K562 (cell line): ENCODE data around the gene MYO3B. TPM values are rescaled to one million over a fixed set of nuclear protein-coding genes. Genes with fewer than 3 reads are reported as not detected.

Experiments used
- ATF1 ChIP-seq, 2 experiments: fragments of 450-650 bp in 1 of 2; IDR thresholded peaks; 2 replicates each; pipeline ENCODE4 v1.6.1; 2016; ENCODE audit warnings: missing compliant biosample characterization in 1 of 2, missing genetic modification characterization in 1 of 2
- BRD4 ChIP-seq: fragments of 200-600 bp; sonication (generic); IDR thresholded peaks from 2 replicates; pipeline ENCODE4 v1.6.1; 2017; ENCODE audit warnings: inconsistent platforms
- C11orf30 ChIP-seq: fragments of 450-650 bp; IDR thresholded peaks from 2 replicates; pipeline ENCODE4 v1.6.1; 2016; ENCODE audit warnings: low read depth, mild to moderate bottlenecking
- CREB1 ChIP-seq, 2 experiments: sonication (generic) in 1 of 2; formaldehyde crosslinking in 1 of 2; IDR thresholded peaks; 2 replicates each; pipeline versions ENCODE4 v1.6.1 to v1.8.0; 2012 to 2022; ENCODE audit warnings: inconsistent platforms in 1 of 2, mild to moderate bottlenecking in 1 of 2, missing genetic modification reagents in 1 of 2, moderate library complexity in 1 of 2
- EZH2 ChIP-seq: IDR thresholded peaks from 2 replicates; pipeline ENCODE4 v1.6.1; 2012; ENCODE audit warnings: low read depth, mild to moderate bottlenecking, inconsistent platforms, low read length, borderline replicate concordance
- RCOR1 ChIP-seq, 2 experiments: IDR thresholded peaks; 2 replicates each; pipeline ENCODE4 v1.6.1; 2012; ENCODE audit warnings: low read depth in 2 of 2, low read length in 2 of 2, borderline replicate concordance in 1 of 2, improper control_type of control experiment in 1 of 2
- SREBF1 ChIP-seq: fragments of 150-350 bp; IDR thresholded peaks from 2 replicates; pipeline ENCODE4 v1.6.1; 2014; ENCODE audit warnings: antibody characterized with exemption, low read depth, low read length, borderline replicate concordance
- TCF7L2 ChIP-seq: fragments of 150-350 bp; IDR thresholded peaks from 2 replicates; pipeline ENCODE4 v1.6.1; 2016; ENCODE audit warnings: low read depth, mild to moderate bottlenecking, low read length, moderate library complexity
- ZNF224 ChIP-seq: sonication (generic); formaldehyde crosslinking; IDR thresholded peaks from 2 replicates; pipeline ENCODE4 v1.8.0; 2022; ENCODE audit warnings: mild to moderate bottlenecking, missing genetic modification reagents
- ZNF324 ChIP-seq: fragments of 250-450 bp; sonication (Bioruptor Pico); IDR thresholded peaks from 2 replicates; pipeline ENCODE4 v1.4.0; 2020; ENCODE audit warnings: mild to moderate bottlenecking
- ZNF384 ChIP-seq: IDR thresholded peaks from 2 replicates; pipeline ENCODE4 v1.6.1; 2012; ENCODE audit warnings: low read depth, low read length, improper control_type of control experiment
- polyA plus RNA-seq, 8 experiments: library from polyadenylated mRNA; depleted of rRNA in 4 of 8; stranded (reverse) in 5 of 8; unstranded in 3 of 8; fragments of >200 nt; fragmentation: Nextera tagmentation in 2 of 8; fragmentation: Illumina TruSeq in 1 of 8; extraction: Ambion mirVana in 2 of 8; extraction: Trizol in 1 of 8; gene quantifications; 2 replicates each; pipeline versions ENCODE4 v1.2.1 to v1.2.3, GENCODE V29; 2011 to 2014; ENCODE audit warnings: inconsistent platforms in 1 of 8, missing spikeins in 1 of 8
- total RNA-seq, 7 experiments: library from RNA; depleted of rRNA in 6 of 7; stranded (reverse); fragments of >200 nt in 6 of 7; fragmentation: Illumina TruSeq in 2 of 7; extraction: Trizol in 2 of 7; gene quantifications; 2 replicates each; pipeline versions ENCODE4 v1.2.1 to v1.2.3, GENCODE V29; 2011 to 2021; ENCODE audit warnings: low replicate concordance in 1 of 7
- TF ChIP-seq, protein P1 (sequence below), 2 experiments: IDR thresholded peaks in 1 of 2; conservative IDR thresholded peaks in 1 of 2; 2 replicates each; pipeline ENCODE4 v1.6.1; 2016; ENCODE audit warnings: low read depth in 2 of 2, mild to moderate bottlenecking in 1 of 2, missing compliant biosample characterization in 1 of 2, missing genetic modification characterization in 1 of 2, moderate library complexity in 1 of 2
- TF ChIP-seq, protein P2 (sequence below): fragments of 250-450 bp; sonication (Bioruptor Pico); IDR thresholded peaks from 2 replicates; pipeline ENCODE4 v1.4.0; 2020; ENCODE audit warnings: mild to moderate bottlenecking, moderate library complexity
- TF ChIP-seq, protein P3 (sequence below): fragments of 450-650 bp; IDR thresholded peaks from 2 replicates; pipeline ENCODE4 v1.7.1; 2018; ENCODE audit warnings: mild to moderate bottlenecking, low read depth; ENCODE audit not compliant: partially characterized antibody

Gene MYO3B
- total and polyA plus RNA-seq, 9 of the 15 experiments (the other 6 are each of a cell fraction or from before 2014, with no cell fraction given), result 2.7 to 6.5 (median 3.6) TPM

DNA sequence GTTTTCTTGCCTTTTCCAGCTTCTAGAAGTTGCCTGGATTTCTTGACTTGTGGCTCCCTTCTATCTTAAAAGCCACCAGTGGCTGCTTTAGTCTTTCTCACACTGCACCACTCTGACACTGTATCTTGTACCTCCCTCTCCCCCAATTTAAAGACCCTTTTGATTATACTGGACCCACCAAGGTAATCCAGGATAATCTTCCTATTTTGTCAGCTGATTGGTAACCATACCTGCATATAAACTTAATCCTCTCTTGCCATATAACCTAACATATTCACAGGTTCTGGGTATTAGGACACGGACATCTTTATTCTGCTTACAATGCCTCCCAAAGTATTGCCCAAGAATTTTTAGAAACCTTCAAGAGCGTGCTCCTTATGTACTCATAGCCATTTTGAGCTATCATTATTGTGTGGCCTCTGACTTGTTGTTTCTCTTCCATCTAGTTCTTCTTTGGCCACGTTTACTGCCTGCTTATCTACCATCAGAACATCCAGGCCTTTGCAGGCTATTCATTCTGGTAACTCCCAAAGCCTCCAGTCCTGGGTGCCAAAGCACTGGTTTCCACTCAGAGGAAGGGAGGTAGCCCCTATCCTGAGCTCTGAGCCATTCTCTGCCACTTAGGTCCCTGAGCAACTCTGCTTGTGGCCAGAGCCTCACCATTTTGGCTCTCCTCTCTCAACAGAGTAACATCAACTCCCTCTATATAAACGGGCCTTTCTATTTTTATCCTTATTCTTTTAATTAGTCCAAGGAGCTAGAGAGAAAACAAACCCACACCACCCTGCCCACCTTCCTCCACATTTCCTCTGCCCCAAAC, 70.8 kb downstream of the MYO3B start (continued):
- TF ChIP-seq, protein P1, sequence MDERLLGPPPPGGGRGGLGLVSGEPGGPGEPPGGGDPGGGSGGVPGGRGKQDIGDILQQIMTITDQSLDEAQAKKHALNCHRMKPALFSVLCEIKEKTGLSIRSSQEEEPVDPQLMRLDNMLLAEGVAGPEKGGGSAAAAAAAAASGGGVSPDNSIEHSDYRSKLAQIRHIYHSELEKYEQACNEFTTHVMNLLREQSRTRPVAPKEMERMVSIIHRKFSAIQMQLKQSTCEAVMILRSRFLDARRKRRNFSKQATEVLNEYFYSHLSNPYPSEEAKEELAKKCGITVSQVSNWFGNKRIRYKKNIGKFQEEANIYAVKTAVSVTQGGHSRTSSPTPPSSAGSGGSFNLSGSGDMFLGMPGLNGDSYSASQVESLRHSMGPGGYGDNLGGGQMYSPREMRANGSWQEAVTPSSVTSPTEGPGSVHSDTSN (CRISPR knock-in tag; IDR thresholded peaks at IDR 0.05; ENCODE audit: low read depth), result no peak
- TF ChIP-seq, protein P1 (tag; conservative IDR thresholded peaks at IDR 0.05; ENCODE audit: low read depth), result 0 out of 2 replicates have a peak, but pooled peaks have one; percentile 17
- TF ChIP-seq C11orf30, result no peak
- peak in 1 of 2 experiments; percentile 74; a peak in 2 of 4 replicates for TF ChIP-seq RCOR1 (IDR thresholded peaks at IDR 0.05; ENCODE audit: borderline replicate concordance in 1 of 2, low read depth in 2 of 2, low read length in 2 of 2)
- peak; percentile 64; the same call in 1 of the 2 replicates for TF ChIP-seq BRD4
- TF ChIP-seq, protein P2, sequence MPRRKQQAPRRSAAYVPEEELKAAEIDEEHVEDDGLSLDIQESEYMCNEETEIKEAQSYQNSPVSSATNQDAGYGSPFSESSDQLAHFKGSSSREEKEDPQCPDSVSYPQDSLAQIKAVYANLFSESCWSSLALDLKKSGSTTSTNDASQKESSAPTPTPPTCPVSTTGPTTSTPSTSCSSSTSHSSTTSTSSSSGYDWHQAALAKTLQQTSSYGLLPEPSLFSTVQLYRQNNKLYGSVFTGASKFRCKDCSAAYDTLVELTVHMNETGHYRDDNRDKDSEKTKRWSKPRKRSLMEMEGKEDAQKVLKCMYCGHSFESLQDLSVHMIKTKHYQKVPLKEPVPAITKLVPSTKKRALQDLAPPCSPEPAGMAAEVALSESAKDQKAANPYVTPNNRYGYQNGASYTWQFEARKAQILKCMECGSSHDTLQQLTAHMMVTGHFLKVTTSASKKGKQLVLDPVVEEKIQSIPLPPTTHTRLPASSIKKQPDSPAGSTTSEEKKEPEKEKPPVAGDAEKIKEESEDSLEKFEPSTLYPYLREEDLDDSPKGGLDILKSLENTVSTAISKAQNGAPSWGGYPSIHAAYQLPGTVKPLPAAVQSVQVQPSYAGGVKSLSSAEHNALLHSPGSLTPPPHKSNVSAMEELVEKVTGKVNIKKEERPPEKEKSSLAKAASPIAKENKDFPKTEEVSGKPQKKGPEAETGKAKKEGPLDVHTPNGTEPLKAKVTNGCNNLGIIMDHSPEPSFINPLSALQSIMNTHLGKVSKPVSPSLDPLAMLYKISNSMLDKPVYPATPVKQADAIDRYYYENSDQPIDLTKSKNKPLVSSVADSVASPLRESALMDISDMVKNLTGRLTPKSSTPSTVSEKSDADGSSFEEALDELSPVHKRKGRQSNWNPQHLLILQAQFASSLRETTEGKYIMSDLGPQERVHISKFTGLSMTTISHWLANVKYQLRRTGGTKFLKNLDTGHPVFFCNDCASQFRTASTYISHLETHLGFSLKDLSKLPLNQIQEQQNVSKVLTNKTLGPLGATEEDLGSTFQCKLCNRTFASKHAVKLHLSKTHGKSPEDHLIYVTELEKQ, result peak; percentile 80
- no peak for TF ChIP-seq ZNF224
- no peak for TF ChIP-seq TCF7L2
- TF ChIP-seq, protein P3, sequence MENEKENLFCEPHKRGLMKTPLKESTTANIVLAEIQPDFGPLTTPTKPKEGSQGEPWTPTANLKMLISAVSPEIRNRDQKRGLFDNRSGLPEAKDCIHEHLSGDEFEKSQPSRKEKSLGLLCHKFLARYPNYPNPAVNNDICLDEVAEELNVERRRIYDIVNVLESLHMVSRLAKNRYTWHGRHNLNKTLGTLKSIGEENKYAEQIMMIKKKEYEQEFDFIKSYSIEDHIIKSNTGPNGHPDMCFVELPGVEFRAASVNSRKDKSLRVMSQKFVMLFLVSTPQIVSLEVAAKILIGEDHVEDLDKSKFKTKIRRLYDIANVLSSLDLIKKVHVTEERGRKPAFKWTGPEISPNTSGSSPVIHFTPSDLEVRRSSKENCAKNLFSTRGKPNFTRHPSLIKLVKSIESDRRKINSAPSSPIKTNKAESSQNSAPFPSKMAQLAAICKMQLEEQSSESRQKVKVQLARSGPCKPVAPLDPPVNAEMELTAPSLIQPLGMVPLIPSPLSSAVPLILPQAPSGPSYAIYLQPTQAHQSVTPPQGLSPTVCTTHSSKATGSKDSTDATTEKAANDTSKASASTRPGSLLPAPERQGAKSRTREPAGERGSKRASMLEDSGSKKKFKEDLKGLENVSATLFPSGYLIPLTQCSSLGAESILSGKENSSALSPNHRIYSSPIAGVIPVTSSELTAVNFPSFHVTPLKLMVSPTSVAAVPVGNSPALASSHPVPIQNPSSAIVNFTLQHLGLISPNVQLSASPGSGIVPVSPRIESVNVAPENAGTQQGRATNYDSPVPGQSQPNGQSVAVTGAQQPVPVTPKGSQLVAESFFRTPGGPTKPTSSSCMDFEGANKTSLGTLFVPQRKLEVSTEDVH, result no peak
- TF ChIP-seq ZNF384, result no peak
- no peak for TF ChIP-seq SREBF1
- TF ChIP-seq EZH2, result no peak
- TF ChIP-seq ATF1 (CRISPR knock-in tag; IDR thresholded peaks at IDR 0.05), result no peak
- TF ChIP-seq ATF1 (tag; IDR thresholded peaks at IDR 0.05), result peak; percentile 16
- no peak for TF ChIP-seq CREB1 (IDR thresholded peaks at IDR 0.05)
- TF ChIP-seq CREB1 (CRISPR knock-in tag; IDR thresholded peaks at IDR 0.05), result no peak
- TF ChIP-seq ZNF324 (CRISPR knock-in tag), result no peak
